Measurements from ENCODE around the gene GSTM5.

- TF ChIP-seq RFX5 (IDR thresholded peaks at IDR 0.05; ENCODE audit: borderline replicate concordance, low read depth, low read length) (no peak), CEBPB (IDR thresholded peaks at IDR 0.05; ENCODE audit: low read depth, low read length) (no peak), POLR2A (IDR thresholded peaks at IDR 0.05; ENCODE audit: control extremely low read depth in 1 of 2, low read depth in 2 of 2, low read length in 2 of 2) (no peak), POLR2AphosphoS5 (IDR thresholded peaks at IDR 0.05; ENCODE audit: low read depth, low read length) (no peak), CREB1 (IDR thresholded peaks at IDR 0.05) (no peak), TEAD4 (IDR thresholded peaks at IDR 0.05; ENCODE audit: low read depth, low read length) (no peak), USF2 (IDR thresholded peaks at IDR 0.05; ENCODE audit: low read length) (no peak), CTCF (IDR thresholded peaks at IDR 0.05; ENCODE audit: control extremely low read depth in 1 of 3, insufficient read depth in 1 of 3, low read depth in 1 of 3, low read length in 3 of 3) (no peak), SIN3A (conservative IDR thresholded peaks at IDR 0.05 in 1 of 2, IDR thresholded peaks at IDR 0.05 in 1 of 2; ENCODE audit: low read depth in 1 of 2, low read length in 2 of 2) (no peak), RAD21 (IDR thresholded peaks at IDR 0.05 in 1 of 2, conservative IDR thresholded peaks at IDR 0.05 in 1 of 2; ENCODE audit: low read depth in 2 of 2, low read length in 2 of 2) (no peak), ATF2 (IDR thresholded peaks at IDR 0.05; ENCODE audit: low read length) (no peak), ATF3 (IDR thresholded peaks at IDR 0.05; ENCODE audit: insufficient read depth, low read depth, low read length) (no peak), HDAC2 (IDR thresholded peaks at IDR 0.05; ENCODE audit: borderline replicate concordance in 1 of 2, low read depth in 2 of 2, low read length in 2 of 2) (no peak)
These were observed 51.0 kb downstream of the GSTM5 start for GRCh38 chr1:109762821-109763645.

All from H1 (cell line).